H9 (cell line): ENCODE measurements around the gene CRHR1. TPM values are rescaled to one million over a fixed set of nuclear protein-coding genes. Genes with fewer than 3 reads are reported as not detected.

ENCODE experiments used
- DNase-seq: peaks from one replicate; pipeline ENCODE4 v3.0.0-alpha.2; 2017
- H2AFZ ChIP-seq: one replicate; pipeline ENCODE4 v1.6.1; 2013; ENCODE audit warnings: mild to moderate bottlenecking, low read length, control low read depth, moderate library complexity
- H2AK5ac ChIP-seq: 2 replicates; pipeline ENCODE4 v1.6.1; 2013; ENCODE audit warnings: low read length, control low read depth, mixed read lengths; ENCODE audit not compliant: insufficient read length
- H2BK120ac ChIP-seq: one replicate; pipeline ENCODE4 v1.6.1; 2013; ENCODE audit warnings: low read depth, mild to moderate bottlenecking, low read length, control low read depth, inconsistent platforms; ENCODE audit not compliant: poor library complexity, severe bottlenecking
- H2BK12ac ChIP-seq: 2 replicates; pipeline ENCODE4 v1.6.1; 2013; ENCODE audit warnings: low read length, control low read depth, mixed read lengths, low read depth; ENCODE audit not compliant: insufficient read length
- H2BK15ac ChIP-seq: 2 replicates; pipeline ENCODE4 v1.6.1; 2013; ENCODE audit warnings: low read depth, low read length, control low read depth
- H2BK20ac ChIP-seq: one replicate; pipeline ENCODE4 v1.6.1; 2013; ENCODE audit warnings: low read depth, mild to moderate bottlenecking, low read length, control low read depth, inconsistent platforms; ENCODE audit not compliant: poor library complexity, severe bottlenecking
- H2BK5ac ChIP-seq: 2 replicates; pipeline ENCODE4 v1.6.1; 2013; ENCODE audit warnings: low read length, control low read depth, mixed read lengths; ENCODE audit not compliant: insufficient read length
- H3K14ac ChIP-seq: 2 replicates; pipeline ENCODE4 v1.6.1; 2013; ENCODE audit warnings: low read length, control low read depth; ENCODE audit not compliant: insufficient read depth
- H3K18ac ChIP-seq: 2 replicates; pipeline ENCODE4 v1.6.1; 2013; ENCODE audit warnings: low read depth, mild to moderate bottlenecking, mixed read lengths, low read length, control low read depth; ENCODE audit not compliant: insufficient read length
- H3K23ac ChIP-seq: 2 replicates; pipeline ENCODE4 v1.6.1; 2013; ENCODE audit warnings: low read length, control low read depth, mixed read lengths, low read depth; ENCODE audit not compliant: insufficient read length
- H3K23me2 ChIP-seq: 2 replicates; pipeline ENCODE4 v1.6.1; 2013; ENCODE audit warnings: low read depth, mild to moderate bottlenecking, mixed read lengths, low read length, control low read depth; ENCODE audit not compliant: insufficient read length, poor library complexity, severe bottlenecking
- H3K27ac ChIP-seq: 2 replicates; pipeline ENCODE4 v1.5.1; 2013; ENCODE audit warnings: low read length, control low read depth, mixed read lengths, low read depth; ENCODE audit not compliant: insufficient read length
- H3K27me3 ChIP-seq: 2 replicates; pipeline ENCODE4 v1.6.1; 2013; ENCODE audit warnings: low read length, control low read depth, inconsistent platforms; ENCODE audit not compliant: insufficient read depth
- H3K4ac ChIP-seq: 2 replicates; pipeline ENCODE4 v1.6.1; 2013; ENCODE audit warnings: low read depth, mild to moderate bottlenecking, control low read depth, inconsistent platforms, low read length, moderate library complexity
- H3K4me1 ChIP-seq: 2 replicates; pipeline ENCODE4 v1.6.1; 2013; ENCODE audit warnings: low read length, control low read depth, inconsistent platforms; ENCODE audit not compliant: insufficient read depth
- H3K4me2 ChIP-seq: 2 replicates; pipeline ENCODE4 v1.6.1; 2013; ENCODE audit warnings: low read length, control low read depth, mixed read lengths; ENCODE audit not compliant: insufficient read length, insufficient read depth
- H3K56ac ChIP-seq: 2 replicates; pipeline ENCODE4 v1.6.1; 2013; ENCODE audit warnings: low read depth, mild to moderate bottlenecking, mixed read lengths, low read length, control low read depth; ENCODE audit not compliant: insufficient read length
- H3K79me1 ChIP-seq: 2 replicates; pipeline ENCODE4 v1.6.1; 2013; ENCODE audit warnings: low read depth, mild to moderate bottlenecking, moderate library complexity, low read length, control low read depth, inconsistent platforms; ENCODE audit not compliant: insufficient read depth, poor library complexity, severe bottlenecking
- H3K79me2 ChIP-seq: 2 replicates; pipeline ENCODE4 v1.6.1; 2013; ENCODE audit warnings: low read length, control low read depth, inconsistent platforms; ENCODE audit not compliant: insufficient read depth
- H3K9ac ChIP-seq: 2 replicates; pipeline ENCODE4 v1.6.1; 2013; ENCODE audit warnings: low read length, control low read depth, mixed read lengths; ENCODE audit not compliant: insufficient read length; ENCODE audit errors: extremely low read depth
- H3K9me3 ChIP-seq: one replicate; pipeline ENCODE4 v1.6.1; 2013; ENCODE audit warnings: low read depth, low read length, inconsistent platforms; ENCODE audit not compliant: control insufficient read depth
- H3T11ph ChIP-seq: one replicate; pipeline ENCODE4 v1.6.1; 2013; ENCODE audit warnings: mild to moderate bottlenecking, low read length, control low read depth, inconsistent platforms
- H4K20me1 ChIP-seq: one replicate; pipeline ENCODE4 v1.6.1; 2013; ENCODE audit not compliant: control insufficient read depth, insufficient read length, insufficient read depth
- H4K5ac ChIP-seq: 2 replicates; pipeline ENCODE4 v1.6.1; 2013; ENCODE audit warnings: low read depth, mild to moderate bottlenecking, mixed read lengths, low read length, control low read depth; ENCODE audit not compliant: insufficient read length
- H4K8ac ChIP-seq: replicated peaks from 2 replicates; pipeline ENCODE4 v1.6.1; 2013; ENCODE audit warnings: low read length, control low read depth, mixed read lengths, low read depth; ENCODE audit not compliant: insufficient read length
- H4K91ac ChIP-seq: 2 replicates; pipeline ENCODE4 v1.6.1; 2013; ENCODE audit warnings: low read depth, mild to moderate bottlenecking, moderate library complexity, mixed read lengths, low read length, control low read depth; ENCODE audit not compliant: insufficient read length
- H3K27ac Mint-ChIP-seq, 3 experiments: 2 replicates in 2 of 3; 3 replicates in 1 of 3; pipeline ENCODE4 v1.8.0; 2020 to 2021; ENCODE audit warnings: mixed read lengths in 3 of 3, mild to moderate bottlenecking in 1 of 3, moderate library complexity in 1 of 3
- H3K27me3 Mint-ChIP-seq: 2 replicates; pipeline ENCODE4 v1.8.0; 2021; ENCODE audit warnings: low read depth, mild to moderate bottlenecking, moderate library complexity, mixed read lengths
- H3K36me3 Mint-ChIP-seq, 3 experiments: 2 replicates in 2 of 3; 3 replicates in 1 of 3; pipeline ENCODE4 v1.8.0; 2020 to 2021; ENCODE audit warnings: low read depth in 3 of 3, mixed read lengths in 3 of 3; ENCODE audit not compliant: insufficient read depth in 1 of 3
- H3K4me1 Mint-ChIP-seq, 2 experiments: 2 replicates each; pipeline ENCODE4 v1.8.0; 2020; ENCODE audit warnings: mixed read lengths in 2 of 2
- H3K4me3 Mint-ChIP-seq, 2 experiments: 2 replicates in 1 of 2; 3 replicates in 1 of 2; pipeline ENCODE4 v1.8.0; 2020 to 2021; ENCODE audit warnings: mild to moderate bottlenecking in 2 of 2, mixed read lengths in 2 of 2, moderate library complexity in 1 of 2
- H3K9me3 Mint-ChIP-seq, 2 experiments: 2 replicates in 1 of 2; 3 replicates in 1 of 2; pipeline ENCODE4 v1.8.0; 2020; ENCODE audit warnings: mild to moderate bottlenecking in 2 of 2, mixed read lengths in 2 of 2, moderate library complexity in 1 of 2
- CTCF ChIP-seq: fragments of 200-600 bp; sonication (generic); conservative IDR thresholded peaks from 3 replicates; pipeline ENCODE4 v1.8.0; 2021; ENCODE audit warnings: antibody characterized with exemption, mild to moderate bottlenecking
- WGBS: extraction: QIAGEN DNeasy Blood & Tissue Kit; methylation state at CpG from one replicate; pipeline ENCODE4 v1.1.7; 2013; ENCODE audit warnings: missing lambda C conversion rate, low lambda C conversion rate, mixed read lengths; ENCODE audit not compliant: insufficient read length; ENCODE audit errors: extremely low coverage; 5-methylcytosine and 5-hydroxymethylcytosine counted together
- total RNA-seq: library from RNA; stranded (reverse); gene quantifications from 2 replicates; pipeline ENCODE4 v1.2.1, GENCODE V29; 2021

The CRHR1 gene
- total RNA-seq, 1 experiment from 2014 or later: 0.52 TPM

- no peak for TF ChIP-seq CTCF
- Histone ChIP-seq H3K9me3 (no peaks in the 10 kb centered on the region), H2BK120ac (no peak overlapping the region), H2BK15ac (no peak overlapping the region), H2BK12ac (no peak overlapping the region), H4K20me1 (no peaks in the 10 kb centered on the region), H3K4me1 (no peaks in the 10 kb centered on the region), H2BK20ac (no peak overlapping the region), H2AK5ac (no peak overlapping the region), H4K8ac (no peak overlapping the region), H4K91ac (no peak overlapping the region), H3K27me3 (peaks cover 30% of the 10 kb centered on the region), H3K4ac (no peak overlapping the region), H3K9ac (no peak overlapping the region), H2AFZ (peak overlapping the region; percentile 81), H2BK5ac (no peak overlapping the region), H3T11ph (no peak overlapping the region), H3K23me2 (no peaks in the 10 kb centered on the region), H3K79me2 (no peaks in the 10 kb centered on the region), H3K18ac (no peak overlapping the region), H4K5ac (no peak overlapping the region), H3K56ac (no peak overlapping the region), H3K23ac (no peak overlapping the region), H3K79me1 (no peaks in the 10 kb centered on the region), H3K27ac (no peak overlapping the region), H3K14ac (no peak overlapping the region), H3K4me2 (peak overlapping the region; percentile 51)
- peak overlapping the region in 1 of 3 experiments; percentile 76; a peak in 1 of 7 replicates for H3K27ac Mint-ChIP-seq
- no CpG with 5 or more reads among the region's 5 CpGs for WGBS
- no peaks in the 10 kb centered on the region; a peak in 1 of 7 replicates for H3K36me3 Mint-ChIP-seq
- DNase-seq: peak; percentile 99
- H3K27me3 Mint-ChIP-seq: peaks cover 84% of the 10 kb centered on the region
- H3K9me3 Mint-ChIP-seq: no peaks in the 10 kb centered on the region
- H3K4me1 Mint-ChIP-seq: peaks cover 13 to 24% of the 10 kb centered on the region in 2 experiments
- peak overlapping the region; percentile 47 to 71 for H3K4me3 Mint-ChIP-seq
These were observed 43.4 kb upstream of the CRHR1 start for GRCh38 chr17:45740553-45741330.
